ENCODE measurements around the gene EXOSC7.

The EXOSC7 gene

GRCh38 chr3:44968447-44968858 lies 7.6 kb upstream of the EXOSC7 start:
- TF ChIP-seq CTCF (IDR thresholded peaks at IDR 0.05; ENCODE audit: borderline replicate concordance, control extremely low read depth, extremely low read depth, insufficient read depth, missing control alignments): no peak
- in situ Hi-C loops (cut with MboI; ENCODE audit: low sequenced_read_pairs, unreplicated experiment): no loop called here
- DNase-seq (ENCODE audit: low spot score): no peak

DNA sequence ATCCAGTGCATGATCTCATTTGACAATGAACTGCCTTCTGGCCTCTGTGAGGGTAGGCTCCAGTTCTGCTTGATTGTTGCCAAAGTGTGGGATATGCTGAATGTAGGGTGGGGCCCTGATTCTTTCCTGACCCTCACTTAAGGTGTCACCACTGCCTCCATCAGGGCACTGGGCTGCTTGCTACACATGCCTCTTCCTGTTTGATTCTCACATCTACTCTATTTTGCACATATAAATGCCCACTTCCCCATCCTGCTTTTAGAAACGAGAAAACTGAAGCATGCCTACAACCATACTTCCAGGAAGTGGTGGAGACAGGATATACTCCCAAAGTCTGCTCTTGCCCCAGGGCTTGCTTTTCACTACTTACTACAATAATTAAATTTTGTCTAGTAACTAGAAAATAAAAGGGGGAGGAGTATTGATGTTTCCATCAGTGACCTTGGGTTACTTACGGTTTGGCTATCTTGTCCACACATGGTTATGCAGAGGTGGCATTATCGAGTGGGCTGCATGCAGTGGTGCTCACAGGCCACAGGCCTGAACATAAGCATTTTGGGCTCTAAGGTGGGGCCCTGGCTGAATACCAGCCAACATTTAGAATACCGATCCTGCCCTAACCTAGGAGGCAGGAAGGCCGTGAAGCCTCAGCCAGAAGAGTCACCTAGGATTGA lies 6.8 kb upstream of the EXOSC7 start:
- in situ Hi-C loops (cut with MboI; ENCODE audit: low sequenced_read_pairs, unreplicated experiment): no loop called here
- no peak for DNase-seq (ENCODE audit: low spot score)
- TF ChIP-seq CTCF (IDR thresholded peaks at IDR 0.05; ENCODE audit: borderline replicate concordance, control extremely low read depth, extremely low read depth, insufficient read depth, missing control alignments): no peak

DNA sequence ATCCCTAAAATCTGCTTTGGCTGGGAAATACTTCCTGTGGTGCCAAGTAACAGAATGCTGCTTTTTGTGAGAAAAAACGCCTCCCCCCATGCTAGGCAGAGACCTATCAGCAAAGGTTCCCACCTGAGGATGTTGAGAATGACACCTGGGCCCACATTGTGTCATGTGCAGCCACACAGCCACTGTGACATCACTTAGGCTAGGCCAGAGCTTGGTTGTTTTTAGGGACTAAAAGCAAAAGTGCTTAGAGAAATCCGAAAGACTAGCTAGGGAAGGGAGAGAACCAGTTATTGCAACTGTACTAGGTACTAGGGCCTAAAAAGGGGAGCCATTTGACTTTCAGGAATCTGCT lies 6.2 kb upstream of the EXOSC7 start:
- DNase-seq (ENCODE audit: low spot score): no peak
- in situ Hi-C loops (cut with MboI; ENCODE audit: low sequenced_read_pairs, unreplicated experiment): no loop called here
- no peak for TF ChIP-seq CTCF (IDR thresholded peaks at IDR 0.05; ENCODE audit: borderline replicate concordance, control extremely low read depth, extremely low read depth, insufficient read depth, missing control alignments)

- in situ Hi-C loops (cut with MboI; ENCODE audit: low sequenced_read_pairs, unreplicated experiment): no loop called here
- no peak for DNase-seq (ENCODE audit: low spot score)
- no peak for TF ChIP-seq CTCF (IDR thresholded peaks at IDR 0.05; ENCODE audit: borderline replicate concordance, control extremely low read depth, extremely low read depth, insufficient read depth, missing control alignments)
Measured at GRCh38 chr3:44970926-44971490, 5.0 kb upstream of the EXOSC7 start.

GRCh38 chr3:44974416-44974815 lies 1.6 kb upstream of the EXOSC7 start:
- no peak for TF ChIP-seq CTCF (IDR thresholded peaks at IDR 0.05; ENCODE audit: borderline replicate concordance, control extremely low read depth, extremely low read depth, insufficient read depth, missing control alignments)
- in situ Hi-C loops (cut with MboI; ENCODE audit: low sequenced_read_pairs, unreplicated experiment): no loop called here
- no peak for DNase-seq (ENCODE audit: low spot score)

- in situ Hi-C loops (cut with MboI; ENCODE audit: low sequenced_read_pairs, unreplicated experiment): no loop called here
- no peak for TF ChIP-seq CTCF (IDR thresholded peaks at IDR 0.05; ENCODE audit: borderline replicate concordance, control extremely low read depth, extremely low read depth, insufficient read depth, missing control alignments)
- no peak for DNase-seq (ENCODE audit: low spot score)
Measured at GRCh38 chr3:44981220-44981619, 5.2 kb downstream of the EXOSC7 start.
